Daoy (cell line): ENCODE measurements around the gene SPATA21. TPM values are rescaled to one million over a fixed set of nuclear protein-coding genes. Genes with fewer than 3 reads are reported as not detected.

Experiments used
- DNase-seq: peaks from one replicate; pipeline ENCODE4 v3.0.0-alpha.2; 2015; ENCODE audit warnings: low read depth
- total RNA-seq: library from RNA; depleted of rRNA; stranded (reverse); fragments of >200 nt; shearing (Covaris generic); gene quantifications from 2 replicates; pipeline ENCODE4 v1.2.3, GENCODE V29; 2014

The SPATA21 gene
- total RNA-seq, 1 experiment from 2014 or later: not detected

DNA sequence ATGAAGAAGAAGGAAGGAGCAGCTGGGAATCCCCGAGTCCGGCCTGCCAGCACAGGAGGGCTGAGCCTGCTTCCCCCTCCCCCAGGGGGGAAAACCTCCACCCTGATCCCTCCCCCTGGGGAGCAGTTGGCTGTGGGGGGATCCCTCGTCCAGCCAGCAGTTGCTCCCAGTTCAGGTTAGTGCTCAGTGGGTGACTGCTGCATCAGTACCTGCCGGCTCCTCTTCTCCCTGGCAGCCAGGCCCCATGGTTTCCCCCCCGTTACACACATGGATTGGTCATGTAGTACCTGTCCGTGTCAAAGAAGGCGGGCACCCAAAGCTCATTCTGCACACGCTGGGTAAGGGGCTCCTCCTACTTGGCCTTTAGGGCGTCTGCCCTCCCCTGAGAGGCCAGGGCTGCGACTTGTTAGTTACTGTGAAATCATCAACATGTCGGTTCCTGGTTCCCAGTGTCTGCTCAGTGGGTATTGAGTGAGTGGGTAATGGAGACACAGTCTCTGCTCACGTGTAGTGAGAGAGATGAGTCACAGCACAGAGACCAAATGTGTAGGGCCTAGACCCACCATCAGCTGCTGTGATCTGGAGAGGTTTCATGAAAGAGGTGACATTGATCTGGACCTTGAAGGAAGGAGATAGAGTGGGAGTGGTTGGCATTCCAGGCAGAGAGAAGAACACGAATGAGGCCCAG, 14.8 kb upstream of the SPATA21 start:
- no peak for DNase-seq

DNA sequence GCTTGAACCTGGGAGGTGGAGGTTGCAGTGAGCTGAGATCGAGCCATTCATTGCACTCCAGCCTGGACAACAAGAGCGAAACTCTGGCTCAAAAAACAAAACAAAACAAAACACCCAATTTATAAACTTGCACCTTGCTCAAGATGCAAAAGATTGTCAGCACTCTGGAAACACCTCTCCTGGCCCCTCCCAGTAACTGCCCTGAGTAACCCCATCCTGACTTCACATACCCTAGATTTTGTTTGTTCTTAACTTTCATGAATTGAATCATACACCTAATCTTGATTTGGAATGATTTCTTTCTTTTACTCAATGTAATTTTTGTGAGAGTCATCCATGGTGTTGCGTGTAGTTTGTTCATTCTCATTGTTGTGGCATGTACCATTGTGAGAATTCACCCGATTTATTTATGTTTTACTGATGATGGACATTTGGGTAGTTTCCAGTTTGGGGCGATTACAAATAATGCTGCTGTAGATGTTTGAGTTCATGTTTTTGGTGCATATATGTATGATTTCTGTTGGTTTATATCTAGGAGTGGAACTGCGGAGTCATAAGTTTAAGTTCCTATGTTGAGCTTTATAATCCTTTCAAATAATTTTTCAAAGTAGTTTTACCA, 13.7 kb upstream of the SPATA21 start:
- no peak for DNase-seq

DNA sequence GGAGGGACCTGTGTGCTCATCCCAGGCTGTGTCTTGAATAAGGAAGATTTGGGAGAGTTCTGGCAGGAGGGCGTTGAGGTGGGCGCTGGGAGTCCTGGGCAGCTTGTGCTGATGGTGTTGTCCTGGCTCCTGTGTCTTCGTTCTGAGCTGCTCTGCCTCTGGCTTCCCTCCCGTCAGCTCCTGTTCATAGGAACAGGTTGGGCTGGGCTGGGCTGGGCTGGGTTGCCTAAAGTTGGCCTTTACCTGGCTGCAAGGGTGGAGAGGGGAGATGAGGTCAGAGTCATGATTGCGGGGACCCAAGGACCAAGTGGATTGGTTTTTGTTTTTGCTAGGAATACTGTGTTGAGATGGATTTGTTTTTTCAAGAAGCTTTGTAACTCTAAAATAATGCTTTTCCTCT, 12.4 kb upstream of the SPATA21 start:
- no peak for DNase-seq

DNA sequence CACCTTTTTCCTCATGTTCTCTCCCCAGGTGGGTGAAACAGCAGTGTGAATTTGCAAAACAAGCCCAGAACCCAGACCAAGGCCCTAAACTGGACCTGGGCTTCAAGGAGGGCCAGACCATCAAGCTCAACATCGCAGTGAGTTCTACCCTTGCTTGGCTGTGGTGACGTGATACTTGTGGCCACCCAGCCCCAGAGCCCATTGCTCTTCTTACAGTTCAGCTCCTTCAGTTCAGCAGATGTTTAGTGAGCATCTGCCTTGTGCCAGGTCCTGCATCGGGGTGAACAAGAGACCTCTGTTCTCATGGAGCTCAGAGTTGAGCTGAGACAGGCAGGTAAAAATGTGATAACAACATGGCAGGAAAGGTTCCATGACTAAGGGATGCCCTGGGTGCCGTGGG, 11.8 kb upstream of the SPATA21 start:
- DNase-seq: no peak

DNA sequence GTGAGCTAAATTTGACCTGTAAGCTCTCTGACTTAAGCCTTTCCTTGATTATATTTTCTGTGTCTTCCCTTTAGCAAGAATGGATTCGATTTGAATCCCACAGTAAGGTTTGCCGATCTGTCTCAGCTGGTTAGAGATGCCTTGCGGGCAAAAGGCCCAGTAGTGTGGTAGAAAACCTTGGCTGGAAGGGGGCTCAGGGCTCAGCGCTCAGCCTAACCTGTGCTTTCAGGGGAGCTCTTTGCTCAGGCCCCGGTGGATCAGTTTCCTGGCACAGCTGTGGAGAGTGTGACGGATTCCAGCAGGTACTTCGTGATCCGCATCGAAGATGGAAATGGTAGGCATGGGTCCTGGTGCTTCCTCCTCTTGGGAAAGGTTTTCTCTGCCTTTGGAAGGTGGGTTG, 10.4 kb upstream of the SPATA21 start:
- no peak for DNase-seq

DNA sequence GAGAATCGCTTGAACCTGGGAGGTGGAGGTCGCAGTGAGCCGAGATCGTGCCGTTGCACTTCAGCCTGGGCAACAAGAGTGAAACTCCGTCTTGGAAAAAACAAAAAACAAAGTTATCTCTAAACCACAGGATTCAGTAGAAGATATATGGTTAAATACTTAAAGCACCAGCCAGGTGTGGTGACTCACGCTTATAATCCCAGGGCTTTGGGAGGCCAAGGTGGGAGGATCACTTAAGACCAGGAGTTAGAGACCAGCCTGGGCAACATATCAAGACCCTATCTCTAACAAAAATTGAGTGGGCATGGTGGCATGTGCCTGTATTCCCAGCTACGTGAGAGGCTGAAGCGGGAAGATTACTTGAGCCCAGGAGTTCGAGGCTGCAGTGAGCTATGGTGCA, 8.9 kb upstream of the SPATA21 start:
- DNase-seq: no peak

DNA sequence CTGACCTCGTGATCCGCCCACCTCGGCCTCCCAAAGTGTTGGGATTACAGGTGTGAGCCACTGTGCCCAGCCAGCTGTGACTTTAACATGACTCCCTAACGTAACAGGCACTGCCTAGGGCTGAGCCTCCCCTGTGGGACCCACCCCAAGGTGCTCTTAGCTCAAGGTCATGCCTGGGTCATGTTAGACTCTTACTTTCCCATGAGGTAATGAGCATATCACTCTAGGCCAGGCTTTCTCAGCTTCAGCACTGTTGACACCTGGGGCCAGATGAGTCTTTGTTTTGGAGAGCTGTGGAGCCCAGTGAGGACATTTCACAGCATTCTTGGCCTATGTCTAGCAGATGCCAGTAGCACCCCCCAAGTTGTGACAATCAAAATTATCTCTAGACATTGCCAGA, 7.8 kb upstream of the SPATA21 start:
- DNase-seq: no peak

DNA sequence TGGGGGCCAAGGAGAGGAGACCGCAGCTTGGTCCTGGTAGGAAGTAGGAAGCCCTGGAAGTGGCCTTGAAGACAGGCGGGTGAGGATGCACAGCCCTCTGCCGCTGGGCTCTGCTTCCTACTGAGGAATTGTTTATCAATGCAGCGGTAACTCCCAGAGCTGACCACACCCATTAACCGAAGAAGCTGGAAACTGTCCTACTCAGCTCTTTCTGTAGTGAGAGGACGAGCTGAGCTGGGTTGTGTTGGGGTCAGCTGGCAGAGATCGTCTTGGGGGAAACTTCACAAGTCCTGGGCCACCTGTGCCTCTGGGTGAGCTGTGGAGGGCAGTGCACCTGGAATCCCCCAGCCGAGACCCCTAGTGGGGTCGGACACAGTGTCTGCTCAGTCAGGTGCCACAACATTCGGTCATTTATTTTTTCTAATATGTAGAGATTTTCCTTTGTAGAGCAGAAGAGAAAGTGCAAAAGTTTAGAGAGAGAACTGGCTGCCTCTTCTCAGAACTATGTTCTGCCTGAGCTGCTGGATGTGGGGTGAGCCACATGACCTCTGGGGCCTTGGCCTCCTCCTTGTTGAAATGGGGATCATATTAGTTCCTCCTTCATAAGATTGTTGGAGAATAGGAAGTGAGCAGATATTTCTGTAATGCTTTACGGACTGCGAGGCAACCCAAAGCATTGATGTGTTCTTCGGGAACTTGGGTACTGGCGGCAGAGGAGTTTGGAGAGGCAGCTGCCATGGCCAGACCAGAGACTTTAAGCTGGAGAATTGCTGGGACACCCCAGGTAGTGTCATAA, 6.9 kb upstream of the SPATA21 start:
- DNase-seq: no peak

DNA sequence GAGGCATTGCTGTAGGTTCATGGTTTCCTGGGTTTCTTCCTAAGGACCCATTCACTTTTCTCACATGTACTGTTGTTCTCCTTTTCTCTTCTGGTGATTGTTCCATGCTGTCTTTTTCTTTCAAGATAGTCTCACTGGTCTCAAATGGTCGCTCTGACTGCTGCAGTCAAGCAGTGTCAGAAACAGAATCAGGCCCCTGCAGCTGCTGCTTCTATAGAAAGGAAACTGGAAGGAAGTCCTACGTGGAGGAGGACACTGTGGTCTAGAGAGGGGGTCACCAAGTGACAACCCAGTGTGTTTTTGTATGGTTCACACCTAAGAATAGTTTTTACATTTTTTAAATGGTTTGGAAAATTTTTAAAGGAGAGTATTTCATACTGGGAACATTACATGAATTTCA, 5.7 kb upstream of the SPATA21 start:
- no peak for DNase-seq

DNA sequence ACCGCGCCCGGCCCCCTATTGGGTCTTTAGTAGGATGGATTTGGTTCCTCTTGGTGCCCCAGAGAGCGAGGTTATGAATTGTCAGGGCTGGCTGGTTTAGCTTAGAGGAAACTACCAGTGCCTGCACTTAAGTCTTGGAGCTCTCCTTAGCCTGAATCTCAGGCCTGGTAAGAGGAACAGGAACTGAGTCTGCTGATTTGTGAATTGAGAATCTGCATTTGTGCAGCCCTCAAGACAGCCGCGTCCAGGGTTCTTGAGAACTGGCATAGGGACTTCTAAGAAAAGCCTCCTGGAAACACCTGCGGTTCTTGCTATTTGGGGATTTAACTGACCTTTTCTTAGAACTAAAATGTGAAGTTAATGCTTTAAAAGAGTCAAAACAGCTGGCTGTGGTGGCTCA, 5.0 kb upstream of the SPATA21 start:
- no peak for DNase-seq

DNA sequence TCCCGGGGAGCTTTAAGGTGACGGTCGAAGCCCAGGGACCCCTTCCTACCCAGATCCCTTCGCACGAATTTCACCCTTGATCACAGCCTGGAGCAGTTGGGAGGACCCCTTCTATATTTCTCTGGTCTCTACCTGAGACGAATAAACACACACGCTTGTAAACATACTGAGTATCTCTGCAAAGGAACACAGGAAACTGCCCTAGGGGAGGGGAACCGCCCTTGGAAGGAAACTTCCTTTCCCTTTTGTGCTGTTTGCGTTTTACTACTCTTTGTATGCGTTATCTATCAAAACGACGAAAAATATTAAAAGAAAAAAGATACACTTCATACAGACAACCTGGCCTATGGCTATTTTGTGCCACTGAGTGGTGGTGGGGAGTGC, 4.0 kb upstream of the SPATA21 start:
- DNase-seq: peak; percentile 20

DNA sequence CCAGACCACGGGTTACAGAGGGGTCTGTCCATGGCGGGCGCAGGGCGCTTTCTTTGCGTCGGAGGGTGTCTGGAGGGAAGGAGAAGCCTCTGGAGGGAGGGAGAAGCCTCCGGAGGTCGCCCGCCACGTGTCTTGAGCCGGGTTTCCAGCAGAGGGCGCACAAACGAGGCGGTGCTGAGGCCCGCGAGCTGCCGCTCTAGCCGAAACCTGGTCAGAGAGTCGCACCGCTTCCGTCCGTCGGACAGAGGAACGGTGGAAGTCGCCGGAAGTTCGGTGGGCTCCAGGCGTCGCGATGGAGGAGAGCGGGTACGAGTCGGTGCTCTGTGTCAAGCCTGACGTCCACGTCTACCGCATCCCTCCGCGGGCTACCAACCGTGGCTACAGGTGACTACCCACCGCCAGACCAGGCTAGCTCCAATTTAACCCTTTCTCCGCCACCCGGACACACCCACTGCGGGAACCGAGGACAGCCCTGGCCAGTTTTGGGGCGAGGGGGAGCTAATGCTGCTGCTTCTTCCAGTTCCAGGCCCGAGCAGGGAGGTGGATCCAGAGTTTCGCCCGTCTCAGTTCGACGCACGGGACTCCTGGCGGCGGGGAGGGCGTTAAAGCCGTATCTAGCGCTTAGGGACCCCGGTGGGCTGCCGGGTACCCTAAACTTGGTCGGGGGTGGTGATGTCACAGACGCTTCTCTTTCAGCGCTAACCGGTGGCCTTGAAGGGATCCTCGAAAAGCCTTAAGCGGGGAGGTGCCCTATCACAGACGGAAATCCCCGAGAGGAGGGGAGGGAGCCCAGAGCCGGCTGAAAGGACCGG, 3.5 kb upstream of the SPATA21 start, which contains the start of gene NECAP2:
Gene NECAP2, plus strand, starts transcription at position 255 of the 812 bp plus-strand sequence. Its CDS starts 38 bp downstream, at position 293.
- peak; percentile 96 for DNase-seq

DNA sequence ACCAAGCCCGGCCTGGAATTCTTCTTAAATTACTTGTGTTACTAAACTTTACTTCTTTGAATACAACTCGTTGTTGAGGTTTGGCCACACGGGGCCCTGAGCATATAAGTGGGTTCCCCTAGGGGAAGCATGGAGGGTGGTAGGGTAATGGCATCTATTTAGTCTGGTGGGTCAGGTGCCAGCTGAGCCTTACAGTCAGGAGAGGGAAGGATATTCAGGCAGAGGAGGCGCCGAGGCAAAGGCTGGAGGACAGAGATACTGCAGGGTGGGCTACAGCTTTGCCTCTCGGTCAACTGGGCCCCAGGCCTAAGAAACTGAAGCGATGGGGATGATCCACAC, 2.9 kb upstream of the SPATA21 start:
- DNase-seq: no peak

DNA sequence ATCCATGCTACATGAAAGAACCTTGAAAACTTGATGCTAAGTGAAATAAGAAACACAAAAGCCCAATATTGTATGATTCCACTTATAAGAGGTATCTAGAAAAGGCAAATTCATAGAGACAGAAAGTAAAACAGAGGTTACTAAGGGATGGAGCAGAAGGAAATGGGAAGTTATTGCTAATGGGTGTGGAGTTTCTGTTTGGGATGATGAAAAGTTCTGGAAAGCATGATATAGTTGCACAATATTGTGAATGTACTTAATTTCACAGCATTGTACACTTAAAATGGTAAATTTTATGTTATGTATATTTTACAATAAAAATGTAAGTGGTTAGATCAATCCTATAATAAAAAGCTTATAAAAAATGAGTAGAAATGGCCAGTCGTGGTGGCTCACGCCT, 1.7 kb upstream of the SPATA21 start:
- DNase-seq: no peak

DNA sequence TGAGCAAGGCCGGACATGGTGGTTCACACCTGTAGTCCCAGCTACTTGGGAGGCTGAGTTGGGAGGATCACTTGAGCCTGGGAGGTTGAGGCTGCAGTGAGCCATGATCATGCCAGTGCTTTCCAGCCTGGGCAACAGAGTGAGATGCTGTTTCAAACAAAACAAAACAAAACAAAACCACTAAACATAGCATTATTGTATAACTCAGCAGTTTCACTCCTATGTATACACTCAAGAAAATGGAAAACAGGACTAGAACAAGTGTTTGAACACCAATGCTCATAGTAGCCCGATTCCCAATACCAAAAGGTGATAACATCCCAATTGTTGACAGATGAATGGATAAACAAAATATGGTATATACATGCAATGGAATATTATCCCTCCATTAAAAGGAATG, 1.3 kb upstream of the SPATA21 start:
- no peak for DNase-seq

DNA sequence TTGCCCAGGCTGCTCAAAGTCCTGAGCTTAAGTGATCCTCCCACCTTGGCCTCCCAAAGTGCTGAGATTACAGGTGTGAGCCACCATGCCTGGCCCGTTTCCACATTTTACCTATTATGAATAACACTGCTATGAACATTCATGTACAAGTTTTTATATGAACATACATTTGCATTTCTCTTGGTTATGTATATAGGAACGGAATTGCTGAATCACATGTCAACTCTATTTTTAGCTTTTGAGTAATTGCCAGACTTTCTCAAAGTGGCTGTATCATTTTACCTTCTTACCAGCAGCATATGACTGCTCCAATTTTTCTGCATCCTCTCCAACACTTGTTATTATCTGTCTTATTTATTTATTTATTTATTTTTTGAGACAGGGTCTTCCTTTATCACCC, 2.7 kb downstream of the SPATA21 start:
- DNase-seq: no peak

DNA sequence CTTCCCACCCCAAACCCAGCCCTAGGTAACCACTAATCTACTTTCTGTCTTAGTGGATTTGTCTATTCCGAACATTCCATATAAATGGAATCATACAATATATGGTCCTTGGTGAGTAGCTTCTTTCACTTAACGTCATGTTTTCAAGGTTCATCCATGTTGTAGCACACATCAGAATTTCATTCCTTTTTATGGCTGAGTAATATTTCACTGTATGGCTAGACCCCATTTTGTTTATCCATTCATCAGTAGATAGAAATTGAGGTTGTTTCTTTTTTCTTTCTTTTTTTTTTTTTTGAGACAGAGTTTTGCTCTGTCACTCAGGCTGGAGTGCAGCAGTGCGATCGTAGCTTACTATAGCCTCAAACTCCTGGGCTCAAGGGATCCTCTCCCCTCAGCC, 3.2 kb downstream of the SPATA21 start:
- no peak for DNase-seq

DNA sequence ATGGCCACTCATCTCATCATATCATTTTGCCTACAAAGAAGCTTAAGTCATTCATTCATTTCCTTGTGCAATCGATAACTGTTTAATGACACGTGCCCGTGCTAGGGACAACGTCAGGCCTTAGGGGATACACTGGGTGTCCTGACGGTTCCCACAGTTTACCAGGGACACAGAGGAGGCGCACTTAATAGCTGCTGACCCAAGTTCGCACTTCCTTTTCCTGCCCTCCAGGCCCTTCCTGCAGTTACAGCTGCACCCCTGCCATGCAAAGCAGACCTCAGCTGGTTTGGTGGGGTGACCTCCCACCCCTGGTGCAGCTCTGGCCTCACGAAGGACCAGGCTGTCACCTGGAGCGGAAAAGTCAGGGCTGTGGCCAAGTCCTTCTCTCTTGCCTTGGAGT, 4.2 kb downstream of the SPATA21 start:
- DNase-seq: no peak

DNA sequence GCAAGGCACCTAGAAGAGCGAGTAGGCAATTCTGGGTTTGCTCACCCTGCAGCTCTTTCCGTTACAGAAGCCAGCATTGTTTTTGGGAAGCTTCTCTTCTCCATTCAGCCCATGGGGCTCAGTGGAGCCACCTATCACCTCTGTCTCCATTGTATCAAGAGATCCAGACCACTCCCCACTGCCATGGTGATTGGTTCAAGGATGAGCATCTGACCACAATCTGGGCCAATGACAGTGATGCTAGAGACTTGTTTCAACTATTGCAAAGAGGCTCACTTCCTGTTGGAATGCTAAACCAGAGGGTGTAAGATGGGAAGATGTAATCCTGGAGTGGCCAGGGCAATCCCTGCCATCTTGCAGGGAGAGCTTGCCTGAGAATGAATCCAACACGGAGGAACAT, 6.6 kb downstream of the SPATA21 start:
- peak; percentile 33 for DNase-seq

DNA sequence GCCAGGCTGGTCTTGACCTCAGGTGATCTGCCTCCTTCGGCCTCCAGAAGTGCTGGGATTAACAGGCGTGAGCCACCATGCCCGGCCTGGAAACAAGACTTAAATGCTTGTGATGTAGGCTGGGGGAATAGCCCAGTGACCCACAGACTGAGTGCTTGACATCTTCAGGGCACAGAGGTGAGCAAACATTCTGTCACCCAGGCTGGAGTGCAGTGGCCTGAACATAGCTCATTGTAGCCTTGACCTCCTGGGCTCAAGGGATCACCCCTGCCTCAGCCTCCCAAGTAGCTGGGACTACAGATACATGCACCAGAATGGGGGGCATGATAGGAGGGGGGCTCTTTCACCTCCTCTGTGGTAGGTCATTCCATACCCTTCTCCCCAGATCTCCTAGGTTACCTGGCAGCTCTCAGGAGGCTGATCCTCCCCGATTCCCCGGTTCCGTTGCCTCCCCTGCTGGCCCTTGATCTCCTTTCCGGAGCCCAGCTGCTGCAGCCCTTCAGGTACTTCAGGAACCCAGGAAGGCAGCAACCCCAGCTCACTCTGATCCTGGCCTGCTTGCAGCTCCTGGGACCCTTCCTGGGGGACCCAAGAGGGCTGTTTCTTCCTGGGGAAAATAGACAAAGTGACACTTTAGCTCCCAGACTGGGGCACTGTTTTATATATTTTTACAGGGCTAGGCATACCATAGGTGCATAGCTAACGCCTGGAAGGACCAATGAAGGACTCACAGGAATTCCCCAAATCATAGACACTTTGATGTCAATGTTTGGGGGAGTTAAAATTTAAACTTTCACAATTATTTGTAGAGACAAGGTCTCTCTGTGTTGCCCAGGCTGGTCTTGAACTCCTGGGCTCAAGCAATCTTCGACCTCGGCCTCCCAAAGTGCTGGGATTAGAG, 11.8 kb downstream of the SPATA21 start:
- no peak for DNase-seq

DNA sequence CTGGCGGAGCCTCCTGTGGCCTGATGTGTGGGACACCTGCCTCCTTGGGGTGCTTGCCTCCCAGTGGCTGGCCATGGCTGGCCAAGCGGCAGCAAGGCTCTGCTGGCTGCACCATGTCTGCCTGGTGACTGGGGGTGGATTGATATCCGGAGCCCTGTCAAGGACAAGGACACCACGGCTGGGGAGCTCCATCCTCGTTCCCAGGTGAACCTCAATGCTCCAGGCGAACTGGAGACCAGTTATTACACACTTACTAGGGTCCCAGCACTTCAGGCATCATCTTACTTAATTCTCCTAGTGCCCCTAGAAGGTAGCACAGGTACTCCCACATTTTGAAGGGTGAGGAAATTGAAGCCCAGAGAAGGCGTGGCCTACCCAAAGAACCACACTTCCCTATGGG, 15.2 kb downstream of the SPATA21 start:
- DNase-seq: no peak
